ENCODE data around the gene UGT1A9.

UGT1A9 gene

GRCh38 chr2:233711312-233712008 lies 39.8 kb downstream of the UGT1A9 start:
- H3K4me2 ChIP-seq (ENCODE audit: low read depth, low read length, poor library complexity, severe bottlenecking) = no peak overlapping the region
- no peak overlapping the region for H3K4me3 ChIP-seq (ENCODE audit: insufficient read depth, low read length, poor library complexity, severe bottlenecking)
- H3K27me3 ChIP-seq (ENCODE audit: low read length) = no peaks in the 10 kb centered on the region
- no peaks in the 10 kb centered on the region for H3F3A ChIP-seq (ENCODE audit: insufficient read depth)
- no peaks in the 10 kb centered on the region for H3K36me3 ChIP-seq (ENCODE audit: low read length)
- no peaks in the 10 kb centered on the region for H3K79me2 ChIP-seq (ENCODE audit: insufficient read depth, low read length)
- no peaks in the 10 kb centered on the region for H3K9me2 ChIP-seq (replicated peaks; ENCODE audit: insufficient read depth, low read length)
- no peaks in the 10 kb centered on the region for H3K9me3 ChIP-seq (ENCODE audit: insufficient read depth, low read length)
- H2AFZ ChIP-seq (ENCODE audit: low read depth, low read length, severe bottlenecking) = no peak overlapping the region
- no peak overlapping the region for H3K27ac ChIP-seq (ENCODE audit: low read depth, low read length)
- no peak overlapping the region for H3K9ac ChIP-seq (ENCODE audit: low read length)
- H4K20me1 ChIP-seq (ENCODE audit: low read depth, low read length) = no peaks in the 10 kb centered on the region
- TF ChIP-seq EZH2phosphoT487 (conservative IDR thresholded peaks at IDR 0.05; ENCODE audit: low read length) (no peak), CTCF (IDR thresholded peaks at IDR 0.05; ENCODE audit: insufficient read depth, low read length, poor library complexity, severe bottlenecking) (peak; percentile 98)

- no peaks in the 10 kb centered on the region for H3K9me3 ChIP-seq (ENCODE audit: insufficient read depth, low read length)
- no peak within 1 kb of the TSS for H3K4me2 ChIP-seq (ENCODE audit: low read depth, low read length, poor library complexity, severe bottlenecking)
- H3F3A ChIP-seq (ENCODE audit: insufficient read depth) = no peaks in the 10 kb centered on the region
- no peaks in the 10 kb centered on the region for H3K79me2 ChIP-seq (ENCODE audit: insufficient read depth, low read length)
- no peaks in the 10 kb centered on the region for H3K36me3 ChIP-seq (ENCODE audit: low read length)
- H3K27me3 ChIP-seq (ENCODE audit: low read length) = no peaks in the 10 kb centered on the region
- no peak within 1 kb of the TSS for H3K9ac ChIP-seq (ENCODE audit: low read length)
- no peak within 1 kb of the TSS for H3K27ac ChIP-seq (ENCODE audit: low read depth, low read length)
- H3K9me2 ChIP-seq (replicated peaks; ENCODE audit: insufficient read depth, low read length) = no peaks in the 10 kb centered on the region
- no peak for TF ChIP-seq EZH2phosphoT487 (conservative IDR thresholded peaks at IDR 0.05; ENCODE audit: low read length)
- TF ChIP-seq CTCF (IDR thresholded peaks at IDR 0.05; ENCODE audit: insufficient read depth, low read length, poor library complexity, severe bottlenecking) = no peak
- H2AFZ ChIP-seq (ENCODE audit: low read depth, low read length, severe bottlenecking) = no peak within 1 kb of the TSS
- no peak within 1 kb of the TSS for H3K4me3 ChIP-seq (ENCODE audit: insufficient read depth, low read length, poor library complexity, severe bottlenecking)
- H4K20me1 ChIP-seq (ENCODE audit: low read depth, low read length) = no peaks in the 10 kb centered on the region
Measured at GRCh38 chr2:233712611-233713261, 41.0 kb downstream of the UGT1A9 start, which contains the start of gene UGT1A5. Gene UGT1A5 (plus strand): TSS chr2:233712907. CDS start chr2:233712992, 85 bp downstream.

DNA sequence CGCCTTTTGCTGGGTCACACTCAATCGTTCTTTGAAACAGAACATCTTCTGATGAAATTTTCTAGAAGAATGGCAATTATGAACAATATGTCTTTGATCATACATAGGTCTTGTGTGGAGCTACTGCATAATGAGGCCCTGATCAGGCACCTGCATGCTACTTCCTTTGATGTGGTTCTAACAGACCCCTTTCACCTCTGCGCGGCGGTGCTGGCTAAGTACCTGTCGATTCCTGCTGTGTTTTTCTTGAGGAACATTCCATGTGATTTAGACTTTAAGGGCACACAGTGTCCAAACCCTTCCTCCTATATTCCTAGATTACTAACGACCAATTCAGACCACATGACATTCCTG lies 41.5 kb downstream of the UGT1A9 start:
- H3K9me2 ChIP-seq (replicated peaks; ENCODE audit: insufficient read depth, low read length) = no peaks in the 10 kb centered on the region
- no peaks in the 10 kb centered on the region for H3K9me3 ChIP-seq (ENCODE audit: insufficient read depth, low read length)
- no peaks in the 10 kb centered on the region for H3K36me3 ChIP-seq (ENCODE audit: low read length)
- H3K4me2 ChIP-seq (ENCODE audit: low read depth, low read length, poor library complexity, severe bottlenecking) = no peak overlapping the region
- H3K27ac ChIP-seq (ENCODE audit: low read depth, low read length) = no peak overlapping the region
- H2AFZ ChIP-seq (ENCODE audit: low read depth, low read length, severe bottlenecking) = no peak overlapping the region
- no peak overlapping the region for H3K4me3 ChIP-seq (ENCODE audit: insufficient read depth, low read length, poor library complexity, severe bottlenecking)
- no peaks in the 10 kb centered on the region for H3F3A ChIP-seq (ENCODE audit: insufficient read depth)
- no peaks in the 10 kb centered on the region for H3K27me3 ChIP-seq (ENCODE audit: low read length)
- H3K9ac ChIP-seq (ENCODE audit: low read length) = no peak overlapping the region
- no peak for TF ChIP-seq EZH2phosphoT487 (conservative IDR thresholded peaks at IDR 0.05; ENCODE audit: low read length)
- no peaks in the 10 kb centered on the region for H4K20me1 ChIP-seq (ENCODE audit: low read depth, low read length)
- no peaks in the 10 kb centered on the region for H3K79me2 ChIP-seq (ENCODE audit: insufficient read depth, low read length)

GRCh38 chr2:233714121-233714520 lies 42.4 kb downstream of the UGT1A9 start:
- H3K27ac ChIP-seq (ENCODE audit: low read depth, low read length) = no peak overlapping the region
- no peaks in the 10 kb centered on the region for H3K36me3 ChIP-seq (ENCODE audit: low read length)
- no peaks in the 10 kb centered on the region for H3K9me2 ChIP-seq (replicated peaks; ENCODE audit: insufficient read depth, low read length)
- no peaks in the 10 kb centered on the region for H3F3A ChIP-seq (ENCODE audit: insufficient read depth)
- no peak overlapping the region for H2AFZ ChIP-seq (ENCODE audit: low read depth, low read length, severe bottlenecking)
- H3K9me3 ChIP-seq (ENCODE audit: insufficient read depth, low read length) = no peaks in the 10 kb centered on the region
- H3K4me3 ChIP-seq (ENCODE audit: insufficient read depth, low read length, poor library complexity, severe bottlenecking) = no peak overlapping the region
- no peaks in the 10 kb centered on the region for H3K27me3 ChIP-seq (ENCODE audit: low read length)
- TF ChIP-seq CTCF (IDR thresholded peaks at IDR 0.05; ENCODE audit: insufficient read depth, low read length, poor library complexity, severe bottlenecking) (no peak), EZH2phosphoT487 (conservative IDR thresholded peaks at IDR 0.05; ENCODE audit: low read length) (no peak)
- no peaks in the 10 kb centered on the region for H3K79me2 ChIP-seq (ENCODE audit: insufficient read depth, low read length)
- H3K9ac ChIP-seq (ENCODE audit: low read length) = no peak overlapping the region
- no peak overlapping the region for H3K4me2 ChIP-seq (ENCODE audit: low read depth, low read length, poor library complexity, severe bottlenecking)
- H4K20me1 ChIP-seq (ENCODE audit: low read depth, low read length) = no peaks in the 10 kb centered on the region

Data from SU-DHL-6 (cell line).